WERI-Rb-1 (cell line): ENCODE results near the gene TAF1B.
A peak's percentile ranks its signal among the peaks of the same experiment; 100 is the strongest.

Experiments used
- DNase-seq: peaks from one replicate; pipeline ENCODE4 v3.0.0-alpha.2; 2020
- H3K27ac ChIP-seq: fragments of 250-450 bp; sonication (Bioruptor Pico); 2 replicates; pipeline ENCODE4 v1.5.1; 2020; ENCODE audit warnings: mild to moderate bottlenecking, moderate library complexity
- H3K27me3 ChIP-seq: fragments of 250-450 bp; sonication (Bioruptor Pico); 2 replicates; pipeline ENCODE4 v1.5.1; 2021; ENCODE audit warnings: mild to moderate bottlenecking, low read depth, moderate library complexity; ENCODE audit not compliant: insufficient read depth, severe bottlenecking
- H3K36me3 ChIP-seq: fragments of 250-450 bp; sonication (Bioruptor Pico); 2 replicates; pipeline ENCODE4 v1.5.1; 2020; ENCODE audit warnings: mild to moderate bottlenecking, moderate library complexity
- H3K4me3 ChIP-seq: 2 replicates; pipeline ENCODE4 v1.5.1; 2011; ENCODE audit warnings: low read depth, mild to moderate bottlenecking, control low read depth, low read length
- H3K9me3 ChIP-seq: fragments of 250-450 bp; sonication (Bioruptor Pico); 2 replicates; pipeline ENCODE4 v1.5.1; 2021; ENCODE audit warnings: mild to moderate bottlenecking, moderate library complexity; ENCODE audit not compliant: severe bottlenecking
- CTCF ChIP-seq: IDR thresholded peaks from 2 replicates; pipeline ENCODE4 v1.5.1; 2011; ENCODE audit warnings: low read depth, mild to moderate bottlenecking, control low read depth, inconsistent platforms, low read length

The TAF1B gene

GRCh38 chr2:9821805-9822445 is 21.3 kb upstream of the TAF1B start:
- no peak overlapping the region for H3K4me3 ChIP-seq
- DNase-seq = peak; percentile 99
- TF ChIP-seq CTCF = no peak
- H3K9me3 ChIP-seq = peaks cover 2% of the 10 kb centered on the region
- no peaks in the 10 kb centered on the region for H3K27me3 ChIP-seq
- H3K36me3 ChIP-seq = no peaks in the 10 kb centered on the region
- H3K27ac ChIP-seq = peak overlapping the region; percentile 88

DNA sequence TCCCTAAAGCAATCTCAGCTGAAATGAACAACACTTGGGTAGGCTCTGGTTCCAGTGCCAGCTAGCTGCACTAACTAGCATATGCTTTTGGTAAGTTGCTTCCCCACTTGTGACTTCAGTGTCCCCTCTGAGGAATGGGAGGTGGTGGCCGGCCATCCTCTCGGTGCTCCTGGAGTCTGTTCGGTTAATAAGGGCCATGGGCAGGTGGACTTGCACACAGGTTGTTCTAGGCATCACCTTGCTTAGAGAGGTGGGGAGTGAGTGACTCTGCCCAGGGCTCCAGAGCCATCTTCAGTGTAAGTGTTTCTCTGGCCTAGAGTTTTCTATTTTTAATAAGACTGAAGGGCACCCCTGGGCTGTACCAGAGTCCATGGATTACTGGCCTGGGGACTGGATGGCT is 18.8 kb upstream of the TAF1B start:
- TF ChIP-seq CTCF = no peak

GRCh38 chr2:9824956-9825720 is 18.1 kb upstream of the TAF1B start:
- Histone ChIP-seq H3K27me3 (no peaks in the 10 kb centered on the region), H3K9me3 (peaks cover 2% of the 10 kb centered on the region), H3K36me3 (no peaks in the 10 kb centered on the region), H3K27ac (peak overlapping the region; percentile 31; the same call in 1 of the 2 replicates), H3K4me3 (no peak overlapping the region)
- no peak for DNase-seq
- TF ChIP-seq CTCF = no peak

More for the DNA sequence above, 18.8 kb upstream of the TAF1B start:
- H3K27me3 ChIP-seq = no peaks in the 10 kb centered on the region
- H3K9me3 ChIP-seq = peaks cover 2% of the 10 kb centered on the region
- no peak overlapping the region for H3K4me3 ChIP-seq
- H3K27ac ChIP-seq = peak overlapping the region; percentile 31; the same call in 1 of the 2 replicates
- peak; percentile 9 for DNase-seq
- no peaks in the 10 kb centered on the region for H3K36me3 ChIP-seq

DNA sequence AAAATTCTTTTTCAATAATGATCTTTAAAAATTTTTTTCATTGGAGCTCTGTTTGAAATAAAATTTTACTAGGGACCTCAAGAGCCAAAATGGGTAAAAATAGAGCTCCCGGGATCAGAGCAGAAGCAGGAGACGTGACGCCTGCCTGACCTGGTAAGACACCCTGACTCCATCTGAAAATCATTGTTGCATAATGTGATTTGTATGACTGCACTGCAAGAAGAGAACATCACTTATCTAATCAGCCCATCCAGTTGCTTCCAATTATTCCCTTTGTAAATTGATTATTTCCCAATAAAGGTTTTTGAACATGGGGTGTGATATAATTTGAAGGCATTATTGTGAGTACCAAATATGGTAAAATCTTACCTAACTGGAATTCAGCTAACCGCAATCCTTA is 17.1 kb upstream of the TAF1B start:
- no peak for TF ChIP-seq CTCF
- Histone ChIP-seq H3K4me3 (no peak overlapping the region), H3K27ac (no peak overlapping the region), H3K9me3 (peaks cover 2% of the 10 kb centered on the region), H3K27me3 (no peaks in the 10 kb centered on the region), H3K36me3 (no peaks in the 10 kb centered on the region)
- DNase-seq = no peak

GRCh38 chr2:9830685-9831410 is 12.4 kb upstream of the TAF1B start:
- H3K9me3 ChIP-seq = no peaks in the 10 kb centered on the region
- no peak overlapping the region for H3K4me3 ChIP-seq
- H3K36me3 ChIP-seq = no peaks in the 10 kb centered on the region
- no peak overlapping the region for H3K27ac ChIP-seq
- TF ChIP-seq CTCF = no peak
- no peaks in the 10 kb centered on the region for H3K27me3 ChIP-seq
- DNase-seq = no peak
